Loucy (cell line): ENCODE results near the gene IGLL1.
"Not testable (repeated sequence)": the region's sequence is repeated elsewhere in the genome, so short reads cannot be mapped to it uniquely, and the experiment has no call there.

Experiments used
- EZH2phosphoT487 ChIP-seq: fragments of 200-600 bp; IDR thresholded peaks from 2 replicates; pipeline ENCODE4 v1.6.1; 2018; ENCODE audit warnings: antibody characterized with exemption, mild to moderate bottlenecking, moderate library complexity, borderline replicate concordance
- TF ChIP-seq, protein P1 (sequence below): fragments of 200-600 bp; sonication (generic); conservative IDR thresholded peaks from 2 replicates; pipeline ENCODE4 v1.5.1; 2014; ENCODE audit warnings: mild to moderate bottlenecking, antibody characterized with exemption, low read length

DNA sequence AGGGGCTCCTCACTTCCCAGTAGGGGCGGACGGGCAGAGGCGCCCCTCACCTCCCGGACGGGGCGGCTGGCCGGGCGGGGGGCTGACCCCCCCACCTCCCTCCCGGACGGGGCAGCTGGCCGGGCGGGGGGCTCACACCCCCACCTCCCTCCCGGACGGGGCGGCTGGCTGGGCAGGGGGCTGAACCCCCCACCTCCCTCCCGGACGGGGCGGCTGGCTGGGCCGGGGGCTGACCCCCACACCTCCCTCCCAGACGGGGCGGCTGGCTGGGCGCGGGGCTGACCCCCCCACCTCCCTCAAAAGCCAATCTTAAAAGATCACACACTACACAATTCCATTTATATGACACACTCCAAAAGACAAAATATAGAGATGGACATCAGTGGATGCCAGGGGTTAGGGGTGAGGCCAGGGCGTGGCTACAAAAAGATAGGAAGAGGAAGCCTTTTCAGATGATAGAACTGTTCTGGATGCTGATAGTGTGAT is 19.0 kb downstream of the IGLL1 start:
- TF ChIP-seq, protein P1, sequence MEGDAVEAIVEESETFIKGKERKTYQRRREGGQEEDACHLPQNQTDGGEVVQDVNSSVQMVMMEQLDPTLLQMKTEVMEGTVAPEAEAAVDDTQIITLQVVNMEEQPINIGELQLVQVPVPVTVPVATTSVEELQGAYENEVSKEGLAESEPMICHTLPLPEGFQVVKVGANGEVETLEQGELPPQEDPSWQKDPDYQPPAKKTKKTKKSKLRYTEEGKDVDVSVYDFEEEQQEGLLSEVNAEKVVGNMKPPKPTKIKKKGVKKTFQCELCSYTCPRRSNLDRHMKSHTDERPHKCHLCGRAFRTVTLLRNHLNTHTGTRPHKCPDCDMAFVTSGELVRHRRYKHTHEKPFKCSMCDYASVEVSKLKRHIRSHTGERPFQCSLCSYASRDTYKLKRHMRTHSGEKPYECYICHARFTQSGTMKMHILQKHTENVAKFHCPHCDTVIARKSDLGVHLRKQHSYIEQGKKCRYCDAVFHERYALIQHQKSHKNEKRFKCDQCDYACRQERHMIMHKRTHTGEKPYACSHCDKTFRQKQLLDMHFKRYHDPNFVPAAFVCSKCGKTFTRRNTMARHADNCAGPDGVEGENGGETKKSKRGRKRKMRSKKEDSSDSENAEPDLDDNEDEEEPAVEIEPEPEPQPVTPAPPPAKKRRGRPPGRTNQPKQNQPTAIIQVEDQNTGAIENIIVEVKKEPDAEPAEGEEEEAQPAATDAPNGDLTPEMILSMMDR: not testable (repeated sequence)
- TF ChIP-seq EZH2phosphoT487: not testable (repeated sequence)
